Fibroblast of peridontal ligament (primary cell): Measurements from ENCODE around the gene MPRIP.

ENCODE experiments used
- DNase-seq: peaks from one replicate; pipeline ENCODE4 v3.0.0-alpha.2; 2010; ENCODE audit errors: extremely low read depth

The MPRIP gene

GRCh38 chr17:17070931-17071330, 28.7 kb downstream of the MPRIP start:
- DNase-seq, result no peak

- DNase-seq, result no peak
Measured at GRCh38 chr17:17071531-17072360, 29.5 kb downstream of the MPRIP start.

GRCh38 chr17:17072546-17072945, 30.3 kb downstream of the MPRIP start:
- no peak for DNase-seq

- no peak for DNase-seq
Measured at GRCh38 chr17:17073030-17073564, 30.8 kb downstream of the MPRIP start.

GRCh38 chr17:17073581-17074403, 31.5 kb downstream of the MPRIP start:
- DNase-seq, result no peak

- DNase-seq, result peak; percentile 45
Measured at GRCh38 chr17:17075125-17075781, 33.0 kb downstream of the MPRIP start.

- no peak for DNase-seq
Measured at GRCh38 chr17:17076066-17076465, 33.8 kb downstream of the MPRIP start.

GRCh38 chr17:17077101-17077500, 34.8 kb downstream of the MPRIP start:
- DNase-seq, result no peak

GRCh38 chr17:17077861-17078732, 35.8 kb downstream of the MPRIP start:
- DNase-seq, result no peak

GRCh38 chr17:17078832-17079231, 36.6 kb downstream of the MPRIP start:
- DNase-seq, result no peak

GRCh38 chr17:17079336-17079735, 37.1 kb downstream of the MPRIP start:
- DNase-seq, result no peak

GRCh38 chr17:17079761-17080160, 37.5 kb downstream of the MPRIP start:
- DNase-seq, result no peak

- no peak for DNase-seq
Measured at GRCh38 chr17:17080181-17080631, 37.9 kb downstream of the MPRIP start.

GRCh38 chr17:17080781-17081180, 38.5 kb downstream of the MPRIP start:
- DNase-seq, result no peak

- DNase-seq, result no peak
Measured at GRCh38 chr17:17081304-17081940, 39.2 kb downstream of the MPRIP start.

- DNase-seq, result no peak
Measured at GRCh38 chr17:17082878-17083277, 40.6 kb downstream of the MPRIP start.

- no peak for DNase-seq
Measured at GRCh38 chr17:17084317-17084835, 42.1 kb downstream of the MPRIP start.

- DNase-seq, result no peak
Measured at GRCh38 chr17:17084941-17085340, 42.7 kb downstream of the MPRIP start.

GRCh38 chr17:17086585-17086984, 44.3 kb downstream of the MPRIP start:
- no peak for DNase-seq

- no peak for DNase-seq
Measured at GRCh38 chr17:17087424-17088015, 45.3 kb downstream of the MPRIP start.
